Activated B cell treated with CpG ODN at 0.5 μM for 24 hours (primary cell): ENCODE data around the gene JADE2. TPM values are rescaled to one million over a fixed set of nuclear protein-coding genes. Genes with fewer than 3 reads are reported as not detected.

Source experiments
- ATAC-seq: fragments of 200-7000 bp; cut with Tn5 transposase; one replicate; pipeline ENCODE4 v1.10.0; 2021; ENCODE audit warnings: low read depth, mild to moderate bottlenecking, moderate library complexity
- CTCF ChIA-PET: fragments of 350-600 bp; sonication (Branson Sonifier 250); formaldehyde crosslinking; loops from one replicate; lab custom pipeline; 2021; ENCODE audit warnings: antibody characterized with exemption; lab: Charles Lee
- POLR2A ChIA-PET: fragments of 350-600 bp; sonication (Branson Sonifier 250); formaldehyde crosslinking; loops from one replicate; lab custom pipeline; 2021; ENCODE audit warnings: antibody characterized with exemption; lab: Charles Lee
- DNase-seq: peaks from one replicate; pipeline ENCODE4 v3.0.0; 2022
- H3K27ac Mint-ChIP-seq: one replicate; pipeline ENCODE4 v1.8.0; 2020; ENCODE audit warnings: mixed read lengths
- H3K27me3 Mint-ChIP-seq: one replicate; pipeline ENCODE4 v1.8.0; 2021; ENCODE audit warnings: mixed read lengths
- H3K36me3 Mint-ChIP-seq: one replicate; pipeline ENCODE4 v1.8.0; 2021; ENCODE audit warnings: low read depth, mixed read lengths
- H3K4me1 Mint-ChIP-seq: one replicate; pipeline ENCODE4 v1.8.0; 2021; ENCODE audit warnings: mixed read lengths
- H3K4me3 Mint-ChIP-seq: one replicate; pipeline ENCODE4 v1.8.0; 2020; ENCODE audit warnings: mild to moderate bottlenecking, mixed read lengths
- H3K9me3 Mint-ChIP-seq: one replicate; pipeline ENCODE4 v1.8.0; 2020; ENCODE audit warnings: mixed read lengths
- intact Hi-C: fragments of 100-400 bp; cut with micrococcal nuclease; formaldehyde crosslinking; loops from one replicate; pipeline ENCODE4 v1.15.1; 2024
- total RNA-seq: library from RNA; stranded (reverse); gene quantifications from 2 replicates; pipeline ENCODE4 v1.2.3, GENCODE V29; 2022
- TF ChIP-seq, protein P1 (sequence below): fragments of 200-600 bp; IDR thresholded peaks from one replicate; pipeline ENCODE4 v1.8.0; 2022; ENCODE audit warnings: antibody characterized with exemption, mild to moderate bottlenecking

The JADE2 gene
- total RNA-seq, 1 donor from 2014 or later = 225 TPM

DNA sequence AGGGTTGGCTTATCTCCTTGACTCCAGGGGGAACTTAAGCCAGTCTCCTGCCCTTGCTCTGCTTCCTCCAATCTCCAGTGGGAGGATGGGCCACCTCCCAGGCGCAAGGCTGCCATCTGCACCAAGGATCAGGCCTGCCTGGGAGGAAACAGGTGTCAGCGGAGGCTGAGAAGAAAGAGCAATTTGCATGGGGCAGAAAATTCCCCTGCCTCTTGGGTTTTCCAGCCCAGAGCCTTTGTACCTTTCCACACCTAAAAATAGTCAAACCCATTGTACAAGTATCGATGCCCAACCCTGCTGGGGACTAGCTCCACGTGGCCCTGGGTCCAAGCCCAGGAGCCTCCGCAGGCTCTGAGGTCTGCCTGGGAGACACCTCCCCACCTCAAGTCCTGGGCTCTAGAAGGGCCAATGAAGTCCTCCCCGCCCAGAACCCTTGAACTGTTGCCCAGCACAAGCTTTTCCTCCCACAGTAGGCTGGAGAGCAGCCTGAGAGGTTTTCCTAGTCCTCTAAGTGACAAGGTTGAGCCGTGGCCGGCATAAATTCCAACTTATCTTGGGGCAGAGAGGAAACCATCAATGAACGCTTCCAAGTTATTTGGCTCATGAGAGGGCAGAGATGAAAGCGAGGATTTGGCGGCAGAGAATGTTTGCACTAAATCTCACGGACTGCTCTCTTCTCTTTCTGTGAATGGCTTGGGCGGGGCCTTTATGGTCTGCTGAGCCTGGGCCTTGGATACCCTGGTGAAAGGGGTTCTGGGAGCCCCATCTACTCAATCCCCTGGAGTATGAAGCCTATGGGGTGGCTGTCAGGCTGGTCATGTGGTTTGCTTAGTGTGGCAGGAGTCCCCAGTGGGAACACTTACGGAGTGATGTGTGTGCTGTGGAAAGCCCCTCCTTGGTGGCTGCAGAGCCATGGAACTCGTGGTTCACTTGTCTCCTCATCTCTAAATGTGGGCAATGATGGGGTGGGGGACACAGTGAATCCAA lies 15.6 kb downstream of the JADE2 start:
- Mint-ChIP-seq H3K4me1 (peaks cover 89% of the 10 kb centered on the region), H3K36me3 (peaks cover 66% of the 10 kb centered on the region), H3K27me3 (no peaks in the 10 kb centered on the region), H3K9me3 (no peaks in the 10 kb centered on the region), H3K27ac (peak overlapping the region; percentile 96), H3K4me3 (peak overlapping the region; percentile 78)
- ChIA-PET CTCF (interaction anchor here (0.6 to 6.4 kb wide), 5 partner anchors 14 to 1413 kb away, joined by 3 to 59 read pairs (median 8); partner anchors contain the start of gene CDKN2AIPNL), POLR2A (interaction anchor here (0.6 to 22.4 kb wide), 13 partner anchors 10 to 315 kb away, joined by 3 to 763 read pairs (median 3); partner anchors contain the start of genes CDKN2AIPNL, JADE2 and PPP2CA)
- intact Hi-C loops = loop anchor here (2.0 to 10.0 kb wide), 8 partner anchors 14 to 1144 kb away; partner anchors contain the start of genes C5orf24, PPP2CA and UBE2B
- peak; percentile 80 for ATAC-seq
- TF ChIP-seq, protein P1, sequence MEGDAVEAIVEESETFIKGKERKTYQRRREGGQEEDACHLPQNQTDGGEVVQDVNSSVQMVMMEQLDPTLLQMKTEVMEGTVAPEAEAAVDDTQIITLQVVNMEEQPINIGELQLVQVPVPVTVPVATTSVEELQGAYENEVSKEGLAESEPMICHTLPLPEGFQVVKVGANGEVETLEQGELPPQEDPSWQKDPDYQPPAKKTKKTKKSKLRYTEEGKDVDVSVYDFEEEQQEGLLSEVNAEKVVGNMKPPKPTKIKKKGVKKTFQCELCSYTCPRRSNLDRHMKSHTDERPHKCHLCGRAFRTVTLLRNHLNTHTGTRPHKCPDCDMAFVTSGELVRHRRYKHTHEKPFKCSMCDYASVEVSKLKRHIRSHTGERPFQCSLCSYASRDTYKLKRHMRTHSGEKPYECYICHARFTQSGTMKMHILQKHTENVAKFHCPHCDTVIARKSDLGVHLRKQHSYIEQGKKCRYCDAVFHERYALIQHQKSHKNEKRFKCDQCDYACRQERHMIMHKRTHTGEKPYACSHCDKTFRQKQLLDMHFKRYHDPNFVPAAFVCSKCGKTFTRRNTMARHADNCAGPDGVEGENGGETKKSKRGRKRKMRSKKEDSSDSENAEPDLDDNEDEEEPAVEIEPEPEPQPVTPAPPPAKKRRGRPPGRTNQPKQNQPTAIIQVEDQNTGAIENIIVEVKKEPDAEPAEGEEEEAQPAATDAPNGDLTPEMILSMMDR = no peak
- DNase-seq = peak; percentile 57

DNA sequence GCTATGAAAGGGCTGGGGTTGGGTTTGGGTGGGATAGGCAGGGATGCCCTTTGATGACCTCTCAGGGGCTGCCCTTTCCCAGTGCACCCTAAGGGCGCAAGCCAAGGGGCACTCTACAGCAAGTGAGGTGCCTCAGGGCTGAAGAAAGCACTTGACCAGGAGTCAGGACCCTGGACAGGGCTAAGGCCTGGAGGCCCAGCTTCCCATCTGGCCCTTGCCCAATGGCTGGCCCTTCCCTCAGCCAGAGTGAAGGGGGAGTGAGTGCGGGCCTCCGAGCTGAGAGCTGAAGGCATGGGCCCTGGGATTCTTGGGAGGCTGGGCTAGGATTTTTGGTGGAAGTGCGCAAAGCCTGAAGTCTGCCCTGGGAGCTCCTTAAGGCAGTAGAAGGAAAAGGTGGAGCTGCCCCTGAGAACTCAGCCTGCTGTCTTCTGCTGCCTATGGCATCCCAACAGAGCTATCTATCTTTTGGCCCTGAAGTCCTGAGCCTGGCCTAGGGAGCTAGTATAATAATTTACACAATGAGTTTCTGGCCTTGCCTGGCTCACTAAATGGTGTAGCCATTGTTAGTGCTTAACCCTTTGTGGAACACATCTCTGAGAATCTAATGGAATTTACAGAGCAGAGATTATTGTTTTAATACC lies 16.4 kb downstream of the JADE2 start:
- DNase-seq (no peak), ATAC-seq (no peak)
- H3K27ac Mint-ChIP-seq = peak overlapping the region; percentile 96
- ChIA-PET CTCF (interaction anchor here (0.8 to 6.4 kb wide), 4 partner anchors 13 to 36 kb away, joined by 3 to 59 read pairs (median 13); no protein-coding TSS in a partner anchor), POLR2A (interaction anchor here (0.6 to 22.4 kb wide), 8 partner anchors 9 to 170 kb away, joined by 3 to 763 read pairs (median 4); partner anchors contain the start of genes CDKN2AIPNL and JADE2)
- peaks cover 86% of the 10 kb centered on the region for H3K4me1 Mint-ChIP-seq
- TF ChIP-seq, protein P1 = no peak
- H3K27me3 Mint-ChIP-seq = no peaks in the 10 kb centered on the region
- peak overlapping the region; percentile 78 for H3K4me3 Mint-ChIP-seq
- H3K9me3 Mint-ChIP-seq = no peaks in the 10 kb centered on the region
- intact Hi-C loops = loop anchor here (2.0 to 10.0 kb wide), 8 partner anchors 15 to 1145 kb away; partner anchors contain the start of genes C5orf24, PPP2CA and UBE2B
- peaks cover 64% of the 10 kb centered on the region for H3K36me3 Mint-ChIP-seq

DNA sequence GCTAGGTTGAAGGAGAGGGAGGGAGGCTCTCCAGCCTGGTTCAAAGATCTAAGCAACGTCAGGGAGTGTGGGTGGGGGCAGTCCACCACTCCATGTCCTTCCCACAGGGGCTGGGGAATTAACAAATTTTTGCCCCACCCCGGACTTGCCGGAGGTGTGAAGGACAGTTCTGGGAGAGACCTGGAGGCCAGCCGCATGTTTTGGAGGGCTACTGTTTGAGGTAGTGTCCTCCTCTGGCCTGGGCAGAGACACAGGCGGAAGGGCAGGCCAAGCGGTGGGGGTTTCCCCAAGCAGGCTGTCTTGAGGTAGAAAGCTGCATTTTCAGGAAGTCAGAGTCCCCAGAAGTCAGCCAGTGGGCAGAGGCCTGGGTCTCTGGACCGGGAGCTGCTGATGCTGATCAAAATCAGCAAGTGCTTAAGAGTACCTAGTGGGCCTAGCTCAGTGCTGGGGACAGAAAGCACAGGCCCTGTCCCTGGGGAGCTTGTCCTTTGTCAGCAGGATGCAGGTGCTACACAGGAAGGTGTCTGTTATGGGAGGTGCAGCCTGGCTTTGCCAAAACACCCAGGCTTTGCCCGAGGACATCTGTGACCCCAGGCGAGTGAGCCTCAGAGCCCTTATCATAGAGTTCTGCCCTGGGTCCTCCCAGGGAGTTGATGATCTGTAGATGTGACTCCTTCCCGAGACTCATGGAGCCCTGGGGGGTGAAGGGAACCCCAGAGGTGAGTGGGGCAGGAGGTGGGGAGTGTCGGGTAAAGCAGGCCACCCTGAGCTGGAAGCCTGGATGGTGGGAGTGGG lies 18.5 kb downstream of the JADE2 start:
- DNase-seq (peak; percentile 61), ATAC-seq (peak; percentile 53)
- TF ChIP-seq, protein P1 = no peak
- H3K36me3 Mint-ChIP-seq = peaks cover 63% of the 10 kb centered on the region
- ChIA-PET CTCF (interaction anchor here (0.7 to 6.4 kb wide), 8 partner anchors 11 to 133 kb away, joined by 3 to 59 read pairs (median 3); partner anchors contain the start of genes CDKN2AIPNL and JADE2), POLR2A (interaction anchor here (0.7 to 22.4 kb wide), 15 partner anchors 11 to 1201 kb away, joined by 3 to 763 read pairs (median 4); partner anchors contain the start of genes CDKN2AIPNL, JADE2, PCBD2 and SEC24A)
- intact Hi-C loops = loop anchor here (1.0 to 10.0 kb wide), 8 partner anchors 10 to 1147 kb away; partner anchors contain the start of genes C5orf24 and PPP2CA
- peaks cover 93% of the 10 kb centered on the region for H3K4me1 Mint-ChIP-seq
- H3K27me3 Mint-ChIP-seq = no peaks in the 10 kb centered on the region
- H3K27ac Mint-ChIP-seq = peak overlapping the region; percentile 93
- peak overlapping the region; percentile 85 for H3K4me3 Mint-ChIP-seq
- no peaks in the 10 kb centered on the region for H3K9me3 Mint-ChIP-seq

DNA sequence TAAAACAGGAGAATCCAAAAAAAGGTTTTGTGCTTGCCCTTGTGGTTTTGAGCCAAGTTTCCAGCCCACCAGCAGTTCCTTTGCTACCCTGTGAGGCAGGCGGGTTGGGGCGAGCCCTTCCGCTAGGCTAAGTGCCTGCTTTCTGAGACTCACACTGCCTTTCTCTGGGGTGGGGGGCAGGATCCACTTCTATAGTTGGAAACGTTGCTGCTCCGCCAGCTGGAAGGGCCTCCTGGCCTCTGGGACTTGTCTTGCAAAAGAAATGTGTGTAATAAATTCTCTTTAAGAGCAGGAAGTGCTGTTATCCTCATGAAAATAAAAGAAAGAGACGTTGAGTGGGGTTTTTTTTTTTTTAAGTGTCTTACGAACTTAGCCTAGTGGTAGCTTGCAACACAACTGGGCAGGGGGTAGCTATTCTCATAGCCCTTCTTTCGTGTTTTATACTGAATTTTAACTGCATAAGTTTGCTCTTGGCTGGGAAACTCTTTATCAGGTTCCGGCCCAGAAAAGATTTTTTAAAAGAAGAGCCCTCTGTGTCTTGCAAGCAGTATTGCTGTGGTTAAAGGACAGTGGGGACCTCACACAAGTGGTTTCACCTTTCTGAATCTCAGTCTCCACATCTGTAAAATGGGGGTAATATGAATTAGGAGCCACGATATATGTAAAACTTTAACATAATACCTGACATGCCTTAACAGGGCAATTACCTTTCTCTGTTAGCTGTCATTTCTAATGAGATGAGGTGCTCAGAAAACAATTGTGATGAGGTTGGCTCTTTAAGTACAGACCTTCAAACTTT lies 19.8 kb downstream of the JADE2 start:
- TF ChIP-seq, protein P1 = no peak
- Mint-ChIP-seq H3K27ac (peak overlapping the region; percentile 93), H3K4me3 (peak overlapping the region; percentile 85), H3K4me1 (peaks cover 95% of the 10 kb centered on the region), H3K27me3 (no peaks in the 10 kb centered on the region), H3K36me3 (peaks cover 59% of the 10 kb centered on the region), H3K9me3 (no peaks in the 10 kb centered on the region)
- CTCF ChIA-PET = interaction anchor here (3.0 to 6.4 kb wide), 2 partner anchors 9 to 19 kb away, joined by 21 to 59 read pairs; partner anchors contain the start of gene JADE2
- DNase-seq (no peak), ATAC-seq (no peak)
- POLR2A ChIA-PET = interaction anchor here (0.7 to 22.4 kb wide), 8 partner anchors 9 to 359 kb away, joined by 3 to 763 read pairs (median 6); partner anchors contain the start of genes CDKN2AIPNL, JADE2, PCBD2 and UBE2B
- intact Hi-C loops = loop anchor here (10.0 kb wide), 1 partner anchor 300 kb away; the partner anchor contains the start of gene C5orf24
